Fibroblast of peridontal ligament (primary cell): ENCODE measurements around the gene INAFM1.

Source experiments
- DNase-seq: peaks from one replicate; pipeline ENCODE4 v3.0.0-alpha.2; 2010; ENCODE audit errors: extremely low read depth

Gene INAFM1

GRCh38 chr19:47309608-47310007, 34.9 kb downstream of the INAFM1 start, which contains the start of gene C5AR1:
Gene C5AR1, plus strand, starts transcription at chr19:47309861. Its CDS starts 35 bp downstream, at chr19:47309896.
- no peak for DNase-seq

DNA sequence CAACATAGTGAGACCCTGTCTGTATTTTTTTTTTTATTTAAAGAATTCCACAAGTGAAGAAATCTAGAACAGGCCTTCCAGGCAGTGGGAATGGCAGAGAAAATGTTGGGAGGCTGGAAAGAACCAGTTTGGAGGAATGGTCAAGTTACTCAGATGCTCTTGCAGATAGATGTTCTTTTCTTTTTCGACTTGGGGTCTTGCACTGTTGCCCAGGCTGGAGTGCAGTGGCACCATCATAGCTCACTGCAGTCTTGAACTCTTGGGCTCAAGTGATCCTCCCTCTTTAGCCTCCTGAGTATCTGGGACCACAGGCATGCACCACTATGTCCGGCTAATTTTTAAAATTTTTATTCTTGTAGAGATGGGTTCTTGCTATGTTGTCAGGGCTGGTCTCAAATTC, 35.6 kb downstream of the INAFM1 start:
- no peak for DNase-seq

DNA sequence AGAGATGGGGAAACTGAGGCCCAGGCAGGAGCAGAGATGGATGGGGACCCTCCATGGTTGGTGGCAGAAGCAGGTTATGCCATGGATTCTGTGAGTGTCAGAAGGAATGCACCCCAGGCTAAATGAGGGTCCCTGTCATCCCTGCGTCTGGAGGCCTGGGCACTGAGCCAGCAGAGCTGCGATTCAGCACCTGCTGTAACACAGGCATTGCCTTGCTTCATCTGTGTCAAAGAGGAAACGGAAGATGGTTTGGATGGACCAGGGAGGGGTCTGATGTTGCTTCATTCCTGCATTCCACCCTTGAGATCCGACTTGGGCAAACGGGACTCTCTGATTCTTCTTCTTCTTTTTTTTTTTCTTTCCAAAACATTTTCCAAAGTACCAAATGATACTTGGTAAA, 36.1 kb downstream of the INAFM1 start:
- DNase-seq: no peak

- DNase-seq: no peak
Measured at GRCh38 chr19:47312366-47313006, 37.8 kb downstream of the INAFM1 start.

GRCh38 chr19:47313754-47314295, 39.1 kb downstream of the INAFM1 start:
- DNase-seq: no peak

DNA sequence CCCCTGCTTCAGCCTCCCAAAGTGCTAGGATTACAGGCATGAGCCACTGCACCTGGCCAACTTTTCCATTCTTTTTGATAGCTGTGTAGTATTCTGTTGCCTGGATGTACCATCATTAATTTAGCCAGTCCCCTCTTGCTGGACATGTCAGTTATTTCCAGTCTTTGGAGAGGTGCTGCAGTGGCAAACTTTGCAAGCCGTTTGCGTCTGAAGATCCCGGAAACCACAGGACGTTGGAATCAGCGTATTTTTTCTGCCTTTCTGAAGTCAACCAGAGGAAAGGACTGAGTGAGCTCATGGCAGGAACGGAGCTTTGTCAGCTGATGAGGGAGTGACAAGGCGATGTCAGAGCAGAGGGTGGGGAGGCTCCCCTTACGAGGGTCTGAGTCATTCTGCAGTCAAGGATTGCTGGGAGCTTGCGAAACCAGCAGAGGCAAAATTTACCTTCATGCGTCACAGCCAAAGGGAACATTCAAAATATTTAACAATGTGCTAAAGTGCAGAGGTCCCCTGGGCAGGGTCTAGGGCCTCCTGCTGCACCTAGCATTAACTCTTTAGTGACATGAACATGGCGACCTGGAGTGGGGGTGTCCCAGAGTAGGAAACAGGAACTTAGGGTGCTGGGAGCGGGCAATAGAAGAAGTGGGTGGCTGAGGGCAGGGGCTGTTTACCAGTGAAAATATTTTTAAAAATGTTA, 40.6 kb downstream of the INAFM1 start:
- peak; percentile 96 for DNase-seq

- DNase-seq: no peak
Measured at GRCh38 chr19:47316513-47316912, 41.8 kb downstream of the INAFM1 start.

GRCh38 chr19:47319923-47320871, 45.5 kb downstream of the INAFM1 start:
- DNase-seq: no peak

DNA sequence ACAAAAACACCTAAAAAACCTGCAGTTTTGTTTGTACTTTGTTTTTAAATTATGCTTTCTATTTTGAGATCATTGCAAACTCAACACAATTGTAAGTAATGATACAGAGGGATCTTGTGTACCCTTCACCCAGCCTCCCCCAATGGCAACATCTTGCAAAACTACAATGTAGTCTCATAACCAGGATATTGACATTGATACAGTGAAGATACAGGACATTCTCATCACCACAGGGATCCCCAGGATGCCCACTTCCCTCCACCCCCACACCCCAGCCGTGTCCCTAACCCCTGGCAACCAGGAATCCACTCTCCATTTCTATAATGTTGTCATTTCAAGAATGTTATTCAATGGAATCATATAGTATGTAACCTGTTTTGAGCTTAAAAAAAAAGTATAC, 46.9 kb downstream of the INAFM1 start:
- no peak for DNase-seq

GRCh38 chr19:47322058-47322457, 47.4 kb downstream of the INAFM1 start:
- DNase-seq: no peak

DNA sequence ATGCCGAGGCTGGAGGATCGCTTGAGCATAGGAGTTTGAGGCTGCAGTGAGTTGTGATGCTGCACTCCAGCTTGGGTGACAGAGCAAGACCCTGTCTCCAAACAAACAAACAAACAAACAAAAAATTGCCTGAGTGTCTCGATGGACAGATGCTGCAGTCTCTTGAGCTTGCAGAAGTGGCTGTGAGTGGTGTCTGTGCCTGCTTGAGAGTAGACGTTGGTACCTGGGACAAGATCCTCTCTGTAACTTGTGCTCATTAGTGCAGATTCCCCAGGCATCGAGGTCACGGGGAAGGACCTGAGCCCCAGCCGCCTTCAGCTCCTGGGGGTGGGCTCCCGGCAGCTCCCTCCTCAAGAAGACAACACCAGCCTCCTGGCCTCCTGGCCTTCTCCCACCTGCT, 48.7 kb downstream of the INAFM1 start:
- no peak for DNase-seq

GRCh38 chr19:47323872-47324271, 49.2 kb downstream of the INAFM1 start:
- no peak for DNase-seq

- DNase-seq: no peak
Measured at GRCh38 chr19:47324502-47324901, 49.8 kb downstream of the INAFM1 start.
